HG02571 (cell line): ENCODE data around the gene OARD1.
"Not testable (repeated sequence)": the region's sequence is repeated elsewhere in the genome, so short reads cannot be mapped to it uniquely, and the experiment has no call there.

Experiments used
- ATAC-seq: cut with Tn5 transposase; IDR thresholded peaks from one replicate; pipeline ENCODE4 v1.9.1; 2021; ENCODE audit warnings: mild to moderate bottlenecking, moderate library complexity; ENCODE audit not compliant: unreplicated experiment

The OARD1 gene

GRCh38 chr6:41071923-41072835, at the start of gene OARD1:
Gene OARD1, minus strand, starts transcription at chr6:41072356. Its CDS starts 722 bp downstream, at chr6:41071634.
- ATAC-seq = peak; percentile 64

- no peak for ATAC-seq
Measured at GRCh38 chr6:41120058-41120457, 47.9 kb upstream of the OARD1 start.

- ATAC-seq = no peak
Measured at GRCh38 chr6:41119508-41119907, 47.4 kb upstream of the OARD1 start.

GRCh38 chr6:41115027-41115426, 42.9 kb upstream of the OARD1 start:
- ATAC-seq = not testable (repeated sequence)

GRCh38 chr6:41111017-41111416, 38.9 kb upstream of the OARD1 start:
- ATAC-seq = no peak

- ATAC-seq = no peak
Measured at GRCh38 chr6:41103847-41104246, 31.7 kb upstream of the OARD1 start.

GRCh38 chr6:41100871-41101287, 28.7 kb upstream of the OARD1 start:
- no peak for ATAC-seq

- ATAC-seq = no peak
Measured at GRCh38 chr6:41098366-41098765, 26.2 kb upstream of the OARD1 start.

GRCh38 chr6:41097467-41098090, 25.4 kb upstream of the OARD1 start:
- ATAC-seq = no peak

GRCh38 chr6:41093729-41094128, 21.6 kb upstream of the OARD1 start:
- ATAC-seq = no peak

GRCh38 chr6:41092421-41093140, 20.4 kb upstream of the OARD1 start:
- no peak for ATAC-seq

GRCh38 chr6:41090841-41091761, 18.9 kb upstream of the OARD1 start:
- no peak for ATAC-seq

- ATAC-seq = no peak
Measured at GRCh38 chr6:41088451-41088850, 16.3 kb upstream of the OARD1 start.

- ATAC-seq = no peak
Measured at GRCh38 chr6:41085182-41085581, 13.0 kb upstream of the OARD1 start.

- no peak for ATAC-seq
Measured at GRCh38 chr6:41083072-41083471, 10.9 kb upstream of the OARD1 start.

GRCh38 chr6:41080621-41081020, 8.5 kb upstream of the OARD1 start:
- no peak for ATAC-seq

- ATAC-seq = no peak
Measured at GRCh38 chr6:41079080-41079479, 6.9 kb upstream of the OARD1 start.

- no peak for ATAC-seq
Measured at GRCh38 chr6:41078101-41078500, 5.9 kb upstream of the OARD1 start.

GRCh38 chr6:41077536-41077935, 5.4 kb upstream of the OARD1 start:
- ATAC-seq = no peak
